GM23248 (cell line): ENCODE measurements around the gene TRAP1. TPM values are rescaled to one million over a fixed set of nuclear protein-coding genes. Genes with fewer than 3 reads are reported as not detected.

Source experiments
- DNase-seq: peaks from one replicate; pipeline ENCODE4 v3.0.0-alpha.2; 2015
- H2AFZ ChIP-seq: fragments of 200-600 bp; sonication (generic); 2 replicates; pipeline ENCODE4 v1.6.1; 2016; ENCODE audit warnings: antibody characterized with exemption
- H3F3A ChIP-seq: fragments of 200-600 bp; sonication (generic); 2 replicates; pipeline ENCODE4 v1.6.1; 2016; ENCODE audit warnings: mild to moderate bottlenecking, antibody characterized with exemption, mixed run types; ENCODE audit not compliant: insufficient read depth
- H3K27ac ChIP-seq: fragments of 200-600 bp; sonication (generic); 2 replicates; pipeline ENCODE4 v1.5.1; 2016; ENCODE audit warnings: mild to moderate bottlenecking
- H3K27me3 ChIP-seq: fragments of 200-600 bp; sonication (generic); replicated peaks from 2 replicates; pipeline ENCODE4 v1.6.1; 2016; ENCODE audit warnings: mild to moderate bottlenecking; ENCODE audit not compliant: insufficient read depth
- H3K36me3 ChIP-seq: fragments of 200-600 bp; sonication (generic); 2 replicates; pipeline ENCODE4 v1.6.1; 2016; ENCODE audit warnings: low read depth, mild to moderate bottlenecking
- H3K4me1 ChIP-seq: fragments of 200-600 bp; sonication (generic); 2 replicates; pipeline ENCODE4 v1.6.1; 2016; ENCODE audit warnings: mild to moderate bottlenecking; ENCODE audit not compliant: insufficient read depth
- H3K4me2 ChIP-seq: fragments of 200-600 bp; sonication (generic); one replicate; pipeline ENCODE4 v1.6.1; 2016; ENCODE audit warnings: mild to moderate bottlenecking; ENCODE audit not compliant: unreplicated experiment
- H3K4me3 ChIP-seq: fragments of 200-600 bp; sonication (generic); 2 replicates; pipeline ENCODE4 v1.5.1; 2016; ENCODE audit warnings: mild to moderate bottlenecking
- H3K79me2 ChIP-seq: fragments of 200-600 bp; sonication (generic); 2 replicates; pipeline ENCODE4 v1.6.1; 2016; ENCODE audit warnings: mild to moderate bottlenecking; ENCODE audit not compliant: insufficient read depth
- H3K9ac ChIP-seq: fragments of 200-600 bp; sonication (generic); 2 replicates; pipeline ENCODE4 v1.6.1; 2016; ENCODE audit warnings: mild to moderate bottlenecking
- H3K9me2 ChIP-seq: fragments of 200-600 bp; sonication (generic); 2 replicates; pipeline ENCODE4 v1.6.1; 2016; ENCODE audit warnings: mixed run types, mild to moderate bottlenecking, moderate library complexity; ENCODE audit not compliant: insufficient read depth
- H3K9me3 ChIP-seq: fragments of 200-600 bp; sonication (generic); one replicate; pipeline ENCODE4 v1.6.1; 2017; ENCODE audit warnings: low read depth
- H4K20me1 ChIP-seq: fragments of 200-600 bp; sonication (generic); 2 replicates; pipeline ENCODE4 v1.6.0; 2016; ENCODE audit not compliant: insufficient read depth
- EZH2 ChIP-seq: fragments of 200-600 bp; sonication (generic); IDR thresholded peaks from 2 replicates; pipeline ENCODE4 v1.6.1; 2018; ENCODE audit warnings: antibody characterized with exemption, mild to moderate bottlenecking; ENCODE audit not compliant: insufficient read depth, poor library complexity, severe bottlenecking
- EZH2phosphoT487 ChIP-seq: fragments of 200-600 bp; sonication (generic); IDR thresholded peaks from 2 replicates; pipeline ENCODE4 v1.6.1; 2018; ENCODE audit warnings: antibody characterized with exemption, moderate library complexity, mild to moderate bottlenecking, low read depth; ENCODE audit not compliant: insufficient read depth
- WGBS, 2 experiments: methylation state at CpG; one replicate each; pipeline ENCODE4 v1.1.6; 2015 to 2017; ENCODE audit warnings: low lambda C conversion rate in 2 of 2, low coverage in 1 of 2; ENCODE audit errors: missing lambda C conversion rate in 2 of 2; 5-methylcytosine and 5-hydroxymethylcytosine counted together
- in situ Hi-C: fragments of 300-500 bp; cut with MboI; formaldehyde crosslinking; loops from 2 replicates; pipeline ENCODE4 v1.15.0; 2020
- polyA plus RNA-seq: library from polyadenylated mRNA; unstranded; fragments of >200 nt; fragmentation: Nextera tagmentation; extraction: Ambion mirVana; gene quantifications from 2 replicates; pipeline ENCODE4 v1.2.1, GENCODE V29; 2016
- total RNA-seq: library from RNA; depleted of rRNA; stranded (reverse); fragments of >200 nt; shearing (Covaris generic); gene quantifications from 2 replicates; pipeline ENCODE4 v1.2.3, GENCODE V29; 2014

The TRAP1 gene
- total and polyA plus RNA-seq, 2 experiments from 2014 or later, result 56.6 to 73.4 TPM

- H3K79me2 ChIP-seq, result no peaks in the 10 kb centered on the region
These were observed 44.1 kb downstream of the TRAP1 start for GRCh38 chr16:3673201-3673600.

GRCh38 chr16:3672571-3673041, 44.7 kb downstream of the TRAP1 start:
- Histone ChIP-seq H3K9ac (no peak overlapping the region), H3K79me2 (no peaks in the 10 kb centered on the region), H3K4me2 (no peak overlapping the region), H4K20me1 (no peaks in the 10 kb centered on the region), H3F3A (no peaks in the 10 kb centered on the region), H3K27ac (no peak overlapping the region), H3K4me1 (no peaks in the 10 kb centered on the region), H3K27me3 (no peaks in the 10 kb centered on the region), H3K9me2 (no peaks in the 10 kb centered on the region), H2AFZ (no peak overlapping the region), H3K9me3 (no peaks in the 10 kb centered on the region), H3K4me3 (no peak overlapping the region), H3K36me3 (peaks cover 9% of the 10 kb centered on the region; the same call in 1 of the 2 replicates)
- DNase-seq, result no peak
- TF ChIP-seq EZH2phosphoT487 (no peak), EZH2 (no peak)
- in situ Hi-C loops, result no loop called here
- 94% methylated on average over 18 to 26 of the region's 26 CpGs for WGBS, 2 experiments

More at GRCh38 chr16:3673201-3673600, 44.1 kb downstream of the TRAP1 start:
- TF ChIP-seq EZH2 (no peak), EZH2phosphoT487 (no peak)
- no peaks in the 10 kb centered on the region for H4K20me1 ChIP-seq
- H3K4me2 ChIP-seq, result no peak overlapping the region
- no peak for DNase-seq
- H3K27ac ChIP-seq, result no peak overlapping the region
- peaks cover 9% of the 10 kb centered on the region; the same call in 1 of the 2 replicates for H3K36me3 ChIP-seq
- 92 to 95% methylated on average over 18 of the region's 18 CpGs for WGBS, 2 experiments
- H3K9me3 ChIP-seq, result no peaks in the 10 kb centered on the region
- in situ Hi-C loops, result no loop called here
- no peak overlapping the region for H2AFZ ChIP-seq
- no peak overlapping the region for H3K4me3 ChIP-seq
- no peaks in the 10 kb centered on the region for H3F3A ChIP-seq
- H3K4me1 ChIP-seq, result no peaks in the 10 kb centered on the region
- no peaks in the 10 kb centered on the region for H3K9me2 ChIP-seq
- no peaks in the 10 kb centered on the region for H3K27me3 ChIP-seq
- H3K9ac ChIP-seq, result no peak overlapping the region

DNA sequence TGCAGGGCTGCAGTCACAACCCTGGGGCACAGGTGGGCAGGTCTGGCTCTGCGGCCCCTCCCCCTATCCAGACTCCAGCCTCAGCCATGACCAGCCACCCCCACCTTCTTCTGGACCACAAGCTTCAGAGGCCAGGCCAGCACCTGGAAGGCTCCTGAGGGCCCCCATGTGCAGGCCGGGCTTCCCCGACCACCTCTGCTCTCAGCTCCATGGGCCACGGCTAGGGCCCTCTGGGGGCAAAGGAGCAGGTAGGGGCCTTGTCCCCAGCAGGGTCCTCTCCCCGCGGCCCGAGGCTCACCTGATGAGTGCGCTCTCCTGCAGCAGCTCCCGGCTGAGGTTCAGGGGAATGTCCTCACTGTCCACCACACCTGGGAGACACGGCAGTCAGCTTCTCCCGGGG, 45.9 kb downstream of the TRAP1 start:
- Histone ChIP-seq H3K79me2 (no peaks in the 10 kb centered on the region), H3K36me3 (peaks cover 9% of the 10 kb centered on the region; the same call in 1 of the 2 replicates), H3K9ac (no peak overlapping the region), H2AFZ (no peak overlapping the region), H3K9me2 (no peaks in the 10 kb centered on the region), H3F3A (0 out of 2 replicates have a peak, but pooled peaks cover 5% of the 10 kb centered on the region), H3K27ac (no peak overlapping the region), H3K4me2 (no peak overlapping the region), H3K4me3 (no peak overlapping the region), H4K20me1 (no peaks in the 10 kb centered on the region), H3K4me1 (no peaks in the 10 kb centered on the region), H3K27me3 (no peaks in the 10 kb centered on the region), H3K9me3 (no peaks in the 10 kb centered on the region)
- in situ Hi-C loops, result no loop called here
- WGBS, 2 experiments, result 82 to 90% methylated on average over 7 to 11 of the region's 11 CpGs
- TF ChIP-seq EZH2, result no peak
- no peak for TF ChIP-seq EZH2phosphoT487
- DNase-seq, result no peak

DNA sequence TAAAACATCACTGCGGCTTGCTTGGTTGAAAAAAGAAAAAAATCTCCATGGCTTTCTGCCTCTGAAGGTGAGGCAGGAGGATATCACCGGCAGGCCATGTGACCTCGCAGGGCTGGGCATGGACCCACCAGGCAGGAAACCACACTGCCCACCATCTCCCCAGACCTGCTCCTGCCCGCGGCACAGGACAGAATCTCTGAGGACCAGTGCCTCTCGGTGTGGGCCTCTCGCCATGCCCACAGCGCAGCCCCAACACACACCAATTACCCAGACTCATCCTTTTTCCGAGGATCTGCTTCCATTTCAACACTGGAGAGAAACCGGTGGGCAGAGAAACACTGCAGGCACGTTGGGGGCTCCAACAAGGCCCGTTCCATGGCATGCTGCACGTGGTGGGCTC, 46.6 kb downstream of the TRAP1 start:
- Histone ChIP-seq H3K4me1 (no peaks in the 10 kb centered on the region), H3K9me3 (no peaks in the 10 kb centered on the region), H3K27ac (no peak overlapping the region), H3K9ac (no peak overlapping the region), H2AFZ (no peak overlapping the region), H3K36me3 (peaks cover 12% of the 10 kb centered on the region; the same call in 1 of the 2 replicates), H3K9me2 (no peaks in the 10 kb centered on the region), H3K79me2 (no peaks in the 10 kb centered on the region), H3K4me2 (no peak overlapping the region), H3K4me3 (no peak overlapping the region), H3F3A (0 out of 2 replicates have a peak, but pooled peaks cover 7% of the 10 kb centered on the region), H3K27me3 (no peaks in the 10 kb centered on the region), H4K20me1 (no peaks in the 10 kb centered on the region)
- in situ Hi-C loops, result no loop called here
- WGBS, 2 experiments, result 93 to 96% methylated on average over 13 of the region's 13 CpGs
- TF ChIP-seq EZH2phosphoT487, result no peak
- TF ChIP-seq EZH2, result no peak
- no peak for DNase-seq

GRCh38 chr16:3669082-3669481, 48.2 kb downstream of the TRAP1 start:
- TF ChIP-seq EZH2phosphoT487, result no peak
- 89 to 92% methylated on average over 10 of the region's 10 CpGs for WGBS, 2 experiments
- no peaks in the 10 kb centered on the region for H3K9me3 ChIP-seq
- no peak overlapping the region for H3K9ac ChIP-seq
- no peak overlapping the region for H3K4me3 ChIP-seq
- no peak overlapping the region for H3K4me2 ChIP-seq
- H3K4me1 ChIP-seq, result no peaks in the 10 kb centered on the region
- no peak overlapping the region for H2AFZ ChIP-seq
- 0 out of 2 replicates have a peak, but pooled peaks cover 7% of the 10 kb centered on the region for H3F3A ChIP-seq
- H3K79me2 ChIP-seq, result no peaks in the 10 kb centered on the region
- peaks cover 13% of the 10 kb centered on the region; the same call in 1 of the 2 replicates for H3K36me3 ChIP-seq
- no peak for DNase-seq
- H4K20me1 ChIP-seq, result no peaks in the 10 kb centered on the region
- no peak overlapping the region for H3K27ac ChIP-seq
- H3K27me3 ChIP-seq, result no peaks in the 10 kb centered on the region
- no peaks in the 10 kb centered on the region for H3K9me2 ChIP-seq
- in situ Hi-C loops, result no loop called here
